NCI-H460 (cell line): ENCODE measurements around the gene S100A7. TPM values are rescaled to one million over a fixed set of nuclear protein-coding genes. Genes with fewer than 3 reads are reported as not detected.

ENCODE experiments used
- DNase-seq: peaks from one replicate; pipeline ENCODE4 v3.0.0-alpha.2; 2016; ENCODE audit warnings: low read depth; ENCODE audit errors: extremely low read depth
- polyA plus RNA-seq: library from polyadenylated mRNA; depleted of rRNA; stranded (reverse); fragments of >200 nt; gene quantifications from 2 replicates; pipeline ENCODE4 v1.2.3, GENCODE V29; 2014; cell fraction: nucleus; rRNA removed
- total RNA-seq: library from RNA; depleted of rRNA; stranded (reverse); fragments of >200 nt; shearing (Covaris generic); gene quantifications from 2 replicates; pipeline ENCODE4 v1.2.3, GENCODE V29; 2014; rRNA removed

The S100A7 gene
- not detected in 2 replicates for total RNA-seq
- polyA plus RNA-seq: not detected in 2 replicates

GRCh38 chr1:153460551-153460950 is at the start of gene S100A7:
TSS of gene S100A7 (minus strand) at chr1:153460651. CDS start at chr1:153459013, 1,638 bp downstream.
- no peak for DNase-seq

GRCh38 chr1:153509729-153510354 is 49.4 kb upstream of the S100A7 start:
- DNase-seq: peak; percentile 52

- DNase-seq: no peak
These were observed 48.6 kb upstream of the S100A7 start for GRCh38 chr1:153509036-153509435.

- no peak for DNase-seq
These were observed 47.6 kb upstream of the S100A7 start for GRCh38 chr1:153507926-153508583.

GRCh38 chr1:153506831-153507413 is 46.5 kb upstream of the S100A7 start:
- no peak for DNase-seq

GRCh38 chr1:153506386-153506785 is 45.9 kb upstream of the S100A7 start:
- DNase-seq: no peak

DNA sequence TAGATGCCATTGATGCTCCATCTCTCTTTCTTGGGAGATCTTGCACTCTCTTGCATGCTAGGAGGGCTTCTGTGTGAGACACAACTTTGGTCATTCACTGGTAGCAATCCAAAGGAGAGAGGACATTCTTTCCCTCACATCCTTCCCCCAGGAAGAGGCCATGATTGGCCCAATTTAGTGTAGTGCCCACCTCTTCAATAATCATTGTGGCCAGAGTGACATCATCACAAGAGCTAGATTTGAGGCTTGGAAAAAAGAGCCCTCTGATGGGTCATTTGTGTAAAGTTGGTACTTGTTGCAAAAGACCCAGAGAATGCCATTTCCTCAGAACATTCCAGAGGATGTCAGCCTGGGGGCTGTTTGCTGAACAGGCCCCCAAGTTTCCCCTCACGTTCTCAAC is 45.1 kb upstream of the S100A7 start:
- no peak for DNase-seq

- no peak for DNase-seq
These were observed 43.3 kb upstream of the S100A7 start for GRCh38 chr1:153503766-153504165.

DNA sequence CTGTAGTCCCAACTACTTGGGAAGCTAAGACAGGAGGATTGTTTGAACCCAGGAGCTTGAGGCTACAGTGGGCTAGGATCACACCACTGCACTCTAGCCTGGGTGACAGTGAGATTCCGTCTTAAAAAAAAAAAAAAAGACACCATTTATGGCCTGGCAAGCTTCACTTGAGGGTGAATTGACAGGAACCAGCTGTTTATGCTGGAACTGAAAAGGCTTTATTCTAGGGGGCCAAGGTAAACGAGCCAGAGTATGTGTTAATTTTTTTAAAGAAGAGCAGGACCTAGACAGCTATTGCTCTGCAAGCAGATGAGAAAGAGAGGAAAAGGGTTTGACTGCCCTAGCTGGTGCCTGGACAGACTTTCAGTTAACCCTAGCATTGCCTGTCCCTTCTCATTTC is 38.3 kb upstream of the S100A7 start:
- DNase-seq: no peak

DNA sequence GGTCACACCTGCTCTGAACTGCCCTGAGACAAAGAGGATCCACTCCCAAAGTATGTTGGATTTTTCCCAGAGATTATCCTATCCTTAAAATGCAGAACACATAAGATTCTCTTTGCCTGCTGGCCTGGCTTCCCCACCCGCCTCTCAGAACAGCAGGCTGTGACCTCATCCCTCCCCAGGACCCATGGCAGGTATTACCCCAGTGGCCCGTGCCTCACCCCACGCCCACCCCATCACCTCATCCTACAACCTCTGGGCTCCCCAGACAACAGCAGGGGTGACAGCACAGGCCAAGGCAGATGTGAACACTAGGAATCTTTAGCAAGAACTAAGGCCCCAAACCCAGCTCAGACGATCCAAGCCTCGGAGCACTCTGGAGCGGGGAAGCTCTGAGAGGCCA is 35.1 kb upstream of the S100A7 start:
- DNase-seq: no peak

GRCh38 chr1:153494976-153495535 is 34.6 kb upstream of the S100A7 start:
- DNase-seq: peak; percentile 70

DNA sequence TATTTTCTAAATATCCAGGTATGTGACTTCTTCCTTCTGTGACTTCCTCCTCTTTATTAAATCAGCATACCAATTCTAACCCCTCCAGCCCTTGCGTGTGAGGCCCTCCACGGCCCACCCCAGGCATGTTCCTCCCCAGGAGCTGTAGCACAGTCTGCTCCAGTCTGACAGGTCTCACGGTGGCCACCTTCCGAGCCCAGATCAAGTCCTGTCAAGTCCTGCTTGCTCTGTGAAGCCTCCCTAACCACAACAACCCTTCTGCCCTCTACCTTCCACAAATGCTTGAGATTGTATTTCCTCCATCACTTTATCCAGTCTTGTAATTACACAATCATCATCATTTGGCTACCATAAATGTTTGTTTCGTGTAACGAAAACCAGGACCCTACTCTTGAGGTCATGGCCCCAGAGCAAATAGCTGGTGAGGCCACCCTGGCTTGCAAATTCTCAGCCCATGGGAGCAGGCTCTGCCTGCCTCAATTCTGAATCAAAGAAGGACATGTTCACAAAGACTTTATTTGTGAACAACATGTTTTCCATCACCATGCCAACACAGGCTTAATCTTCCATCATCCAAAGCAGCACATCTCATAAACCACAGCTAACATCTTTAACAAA is 33.0 kb upstream of the S100A7 start:
- DNase-seq: no peak

DNA sequence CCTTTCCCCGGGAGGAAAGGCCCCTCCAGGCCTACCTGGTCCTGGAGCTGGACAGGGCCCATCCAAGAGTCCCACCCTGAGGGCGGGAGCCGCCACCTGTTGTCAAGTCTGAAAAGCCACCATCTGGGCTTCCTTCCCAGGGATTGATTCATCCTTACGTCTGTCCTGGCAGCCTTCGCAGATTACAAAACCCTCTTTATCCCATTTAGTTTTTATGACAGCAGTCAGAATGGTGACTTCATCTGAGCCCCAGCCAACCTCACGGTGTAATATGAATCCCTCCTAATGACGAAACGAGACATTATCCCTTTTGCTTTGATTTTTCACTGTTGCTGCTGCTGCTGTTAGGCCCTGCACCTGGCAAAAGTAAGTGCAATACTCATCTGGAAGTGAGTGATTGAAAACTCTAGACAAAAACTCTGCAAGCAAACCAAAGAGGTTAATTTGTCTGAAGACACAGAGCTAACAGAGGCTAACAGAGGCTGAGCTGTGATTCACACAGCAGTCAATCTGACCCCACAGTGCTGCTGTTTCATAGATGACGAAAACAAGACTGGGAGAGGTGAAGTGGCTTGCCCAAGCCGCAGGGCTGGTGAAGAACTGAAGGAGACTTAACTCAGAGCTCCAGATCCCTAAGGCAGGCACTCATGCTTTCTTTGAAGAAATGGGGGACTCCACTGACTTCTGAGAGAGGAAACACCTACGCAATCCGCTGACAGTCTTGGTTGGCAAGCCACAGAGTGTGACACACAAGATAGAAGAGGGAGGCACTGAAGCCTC is 30.0 kb upstream of the S100A7 start:
- DNase-seq: peak; percentile 53

GRCh38 chr1:153488731-153489130 is 28.3 kb upstream of the S100A7 start:
- no peak for DNase-seq

DNA sequence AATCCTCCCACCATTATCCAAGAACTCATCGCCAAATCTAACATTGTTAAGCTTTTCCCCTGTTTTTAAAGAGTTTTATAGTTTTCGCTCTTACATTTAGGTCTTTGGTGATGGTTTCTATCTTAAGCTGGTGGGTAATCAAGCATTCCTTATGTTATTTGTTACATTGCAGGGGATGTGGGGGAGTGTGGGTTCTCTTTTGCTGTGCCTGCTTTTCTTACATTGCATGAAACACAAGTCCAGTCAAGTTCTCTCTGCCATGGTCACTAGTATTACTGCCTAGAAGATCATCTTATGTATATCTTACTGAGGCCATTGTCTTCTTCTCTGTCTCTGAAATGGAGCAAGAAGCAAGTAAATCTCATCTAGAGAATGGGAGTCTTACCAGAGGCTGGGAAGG is 27.3 kb upstream of the S100A7 start:
- no peak for DNase-seq

DNA sequence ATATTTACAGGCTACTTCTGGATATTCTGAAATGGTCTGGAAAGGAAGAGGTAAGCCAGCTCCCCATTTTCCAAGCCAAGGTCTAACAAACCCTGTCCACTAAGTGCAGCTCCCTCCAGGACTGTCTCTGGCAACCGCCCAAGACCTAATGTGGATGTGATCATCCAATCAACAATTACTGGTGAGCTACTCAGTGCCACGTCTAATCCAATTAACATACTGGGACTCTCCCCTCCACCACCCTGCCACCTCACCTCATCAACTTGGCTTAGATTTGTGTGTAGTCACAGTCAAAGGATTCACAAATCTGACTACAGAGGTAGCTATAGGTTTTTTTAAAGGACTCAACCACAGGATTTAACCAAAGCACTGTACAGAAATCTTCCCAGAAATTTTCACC is 25.4 kb upstream of the S100A7 start:
- no peak for DNase-seq

GRCh38 chr1:153483776-153484175 is 23.3 kb upstream of the S100A7 start:
- DNase-seq: no peak

- DNase-seq: no peak
These were observed 20.7 kb upstream of the S100A7 start for GRCh38 chr1:153481124-153481523.

DNA sequence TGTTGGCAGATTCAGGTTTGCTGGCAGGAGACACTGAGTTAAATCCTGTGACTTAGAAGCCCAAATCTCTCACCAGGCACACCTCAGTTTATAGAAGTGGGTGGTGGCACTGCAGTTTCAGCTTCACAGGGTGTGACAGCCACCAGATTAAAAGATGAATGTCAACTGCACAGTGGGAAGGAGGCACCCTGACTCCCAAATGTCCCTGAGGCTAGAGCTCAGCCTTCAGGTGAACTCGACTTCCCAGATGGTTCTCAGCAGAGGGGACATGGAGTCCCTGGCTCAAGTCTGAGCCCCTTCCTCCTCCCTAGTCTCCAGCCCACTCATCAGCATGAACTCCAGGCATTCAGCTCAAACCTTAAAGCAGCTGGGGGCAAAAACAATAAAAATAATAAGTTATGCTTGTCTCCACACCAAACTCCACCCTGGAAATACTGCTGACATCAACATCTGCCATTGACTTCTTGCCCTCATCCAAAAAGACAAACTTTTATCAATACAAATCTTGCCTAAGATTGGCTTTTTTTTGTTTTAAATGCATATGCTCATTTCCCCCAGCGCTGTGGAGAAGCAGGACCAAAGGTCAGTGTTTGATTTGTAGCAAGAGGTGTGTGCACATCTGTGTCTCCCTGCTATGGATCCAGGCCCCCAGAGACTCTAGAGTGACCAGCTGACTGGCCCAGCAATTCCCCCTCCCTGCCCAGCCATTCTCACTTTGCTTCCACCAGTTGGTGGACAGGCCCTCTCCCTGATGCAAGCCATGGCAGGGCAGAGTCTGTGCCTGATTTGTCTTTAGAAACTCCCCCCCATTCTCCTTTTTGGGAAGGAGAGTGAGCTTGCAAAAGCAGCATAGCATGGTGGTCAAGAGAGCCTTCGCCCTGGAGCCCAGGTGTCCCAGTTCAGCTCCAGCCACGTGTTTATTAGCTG is 18.5 kb upstream of the S100A7 start:
- DNase-seq: no peak
